Measurements from ENCODE around the gene OGFOD1. TPM values are rescaled to one million over a fixed set of nuclear protein-coding genes. Genes with fewer than 3 reads are reported as not detected.

The OGFOD1 gene
- total RNA-seq, 1 donor: 95.0 TPM

DNA sequence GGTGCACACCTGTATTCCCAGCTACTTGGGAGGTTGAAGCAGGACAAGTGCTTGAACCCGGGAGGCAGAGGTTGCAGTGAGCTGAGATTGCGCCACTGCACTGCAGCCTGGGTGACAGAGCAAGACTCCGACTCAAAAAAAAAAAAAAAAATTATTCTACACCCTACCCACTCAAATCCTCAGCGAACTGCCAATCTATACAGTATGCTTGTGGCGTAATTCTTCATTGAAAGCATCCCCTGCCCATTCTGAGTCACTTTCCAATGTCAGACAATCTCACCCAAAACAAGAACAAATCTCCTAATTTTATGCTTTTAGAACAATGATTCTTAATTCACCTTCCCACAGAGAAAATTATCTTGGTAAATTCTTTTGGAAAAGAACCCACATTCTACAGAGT lies 38.0 kb upstream of the OGFOD1 start:
- TF ChIP-seq, protein P1, sequence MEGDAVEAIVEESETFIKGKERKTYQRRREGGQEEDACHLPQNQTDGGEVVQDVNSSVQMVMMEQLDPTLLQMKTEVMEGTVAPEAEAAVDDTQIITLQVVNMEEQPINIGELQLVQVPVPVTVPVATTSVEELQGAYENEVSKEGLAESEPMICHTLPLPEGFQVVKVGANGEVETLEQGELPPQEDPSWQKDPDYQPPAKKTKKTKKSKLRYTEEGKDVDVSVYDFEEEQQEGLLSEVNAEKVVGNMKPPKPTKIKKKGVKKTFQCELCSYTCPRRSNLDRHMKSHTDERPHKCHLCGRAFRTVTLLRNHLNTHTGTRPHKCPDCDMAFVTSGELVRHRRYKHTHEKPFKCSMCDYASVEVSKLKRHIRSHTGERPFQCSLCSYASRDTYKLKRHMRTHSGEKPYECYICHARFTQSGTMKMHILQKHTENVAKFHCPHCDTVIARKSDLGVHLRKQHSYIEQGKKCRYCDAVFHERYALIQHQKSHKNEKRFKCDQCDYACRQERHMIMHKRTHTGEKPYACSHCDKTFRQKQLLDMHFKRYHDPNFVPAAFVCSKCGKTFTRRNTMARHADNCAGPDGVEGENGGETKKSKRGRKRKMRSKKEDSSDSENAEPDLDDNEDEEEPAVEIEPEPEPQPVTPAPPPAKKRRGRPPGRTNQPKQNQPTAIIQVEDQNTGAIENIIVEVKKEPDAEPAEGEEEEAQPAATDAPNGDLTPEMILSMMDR (IDR thresholded peaks at IDR 0.05; ENCODE audit: insufficient read depth, low read length): no peak
- DNase-seq (ENCODE audit: low read depth): no peak

DNA sequence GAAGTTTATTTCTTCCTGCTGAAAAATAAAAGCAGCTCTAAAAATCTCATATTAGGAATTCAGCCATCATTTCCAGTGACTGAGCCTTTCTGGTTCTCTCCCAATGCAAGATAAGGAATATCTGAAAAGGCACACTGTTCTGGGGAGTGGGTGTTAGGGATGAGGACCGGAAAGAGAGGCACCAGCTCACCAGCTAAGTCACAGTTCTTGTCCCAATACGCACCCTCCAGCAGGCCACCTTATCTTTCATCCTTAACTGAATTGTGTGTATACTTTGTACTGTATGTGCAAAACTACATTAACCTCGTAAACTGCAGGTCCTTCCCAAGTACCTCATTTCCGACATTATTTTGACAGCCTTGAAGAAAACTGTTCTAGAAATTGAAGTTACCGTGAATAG lies 37.0 kb upstream of the OGFOD1 start:
- no peak overlapping the region for H3K4me3 ChIP-seq (ENCODE audit: low read depth, low read length)
- TF ChIP-seq, protein P1 (IDR thresholded peaks at IDR 0.05; ENCODE audit: insufficient read depth, low read length): no peak
- no peak for DNase-seq (ENCODE audit: low read depth)

More for the DNA sequence above, 38.0 kb upstream of the OGFOD1 start:
- no peak overlapping the region for H3K4me3 ChIP-seq (ENCODE audit: low read depth, low read length)

DNA sequence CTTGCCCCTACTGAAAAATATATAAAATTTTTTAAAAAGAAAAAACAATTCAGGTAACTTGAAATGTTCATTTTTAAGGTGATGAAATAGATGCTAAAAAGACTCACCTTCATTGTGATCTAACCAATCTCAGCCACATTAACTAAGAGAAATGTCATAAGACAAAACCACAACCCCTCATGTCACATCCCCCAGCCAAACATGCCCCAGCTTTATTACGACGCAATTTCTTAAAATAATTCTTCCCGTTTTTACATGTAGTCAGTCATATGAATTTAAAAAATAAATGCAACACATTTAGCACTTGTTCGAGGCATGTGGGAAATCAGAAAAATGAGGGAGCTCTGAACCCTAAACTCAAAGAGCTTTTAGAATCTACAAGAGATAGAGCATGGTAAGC lies 35.5 kb upstream of the OGFOD1 start:
- no peak overlapping the region for H3K4me3 ChIP-seq (ENCODE audit: low read depth, low read length)
- TF ChIP-seq, protein P1 (IDR thresholded peaks at IDR 0.05; ENCODE audit: insufficient read depth, low read length): no peak
- no peak for DNase-seq (ENCODE audit: low read depth)

DNA sequence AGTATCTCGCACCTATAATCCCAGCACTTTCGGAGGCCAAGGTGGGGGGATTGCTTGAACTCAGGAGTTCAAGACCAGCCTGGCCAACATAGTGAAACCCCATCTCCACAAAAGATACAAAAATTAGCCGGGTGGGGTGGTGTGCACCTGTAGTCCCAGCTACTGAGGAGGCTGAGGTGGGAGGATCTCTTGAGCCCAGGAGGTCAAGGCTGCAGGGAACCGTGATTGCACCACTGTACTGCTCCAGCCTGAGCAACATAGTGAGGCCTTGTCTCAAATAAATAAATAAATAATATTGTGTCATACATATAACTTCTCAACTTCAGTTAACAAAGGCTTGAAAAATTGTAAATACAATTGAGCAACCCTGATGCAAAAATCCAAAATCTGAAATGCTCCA lies 34.2 kb upstream of the OGFOD1 start:
- no peak for DNase-seq (ENCODE audit: low read depth)
- H3K4me3 ChIP-seq (ENCODE audit: low read depth, low read length): no peak overlapping the region
- TF ChIP-seq, protein P1 (IDR thresholded peaks at IDR 0.05; ENCODE audit: insufficient read depth, low read length): no peak

DNA sequence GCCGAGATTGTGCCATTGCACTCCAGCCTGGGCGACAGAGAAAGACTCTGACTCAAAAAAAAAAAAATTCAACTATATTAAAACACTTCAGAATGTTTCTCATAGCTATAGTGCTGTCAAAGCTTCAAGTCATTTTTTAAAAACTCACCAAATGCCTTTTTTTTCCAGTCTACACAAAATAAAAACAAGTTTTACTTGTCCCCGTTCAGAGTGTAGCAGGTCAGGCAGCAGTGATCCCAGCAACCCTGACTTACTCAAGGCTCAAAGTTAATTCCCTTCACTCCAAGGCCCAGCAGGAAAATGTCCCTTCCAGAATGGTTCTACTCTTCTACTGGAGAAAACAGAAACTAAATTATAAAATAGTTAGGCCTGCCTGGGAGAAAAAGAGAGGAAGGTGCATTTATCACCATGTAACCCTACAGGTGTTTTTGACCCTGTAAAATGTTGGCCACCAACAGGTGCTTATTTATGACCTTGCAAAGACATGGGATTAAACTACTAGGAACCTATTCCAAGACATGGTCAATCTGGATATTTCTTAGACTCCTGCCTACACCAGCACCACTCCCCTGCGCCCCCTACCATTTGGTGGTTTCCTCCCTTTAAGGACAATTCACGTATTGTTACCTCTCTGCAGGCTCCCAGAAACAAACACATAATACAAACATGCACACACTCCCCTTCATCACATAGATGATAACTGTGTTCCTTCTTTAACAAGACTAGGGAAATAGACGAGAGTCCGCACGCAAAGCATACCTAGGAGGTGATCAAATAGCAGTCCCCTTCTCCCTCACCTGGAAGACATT lies 31.4 kb upstream of the OGFOD1 start:
- no peak for DNase-seq (ENCODE audit: low read depth)
- H3K4me3 ChIP-seq (ENCODE audit: low read depth, low read length): no peak overlapping the region
- TF ChIP-seq, protein P1 (IDR thresholded peaks at IDR 0.05; ENCODE audit: insufficient read depth, low read length): no peak

DNA sequence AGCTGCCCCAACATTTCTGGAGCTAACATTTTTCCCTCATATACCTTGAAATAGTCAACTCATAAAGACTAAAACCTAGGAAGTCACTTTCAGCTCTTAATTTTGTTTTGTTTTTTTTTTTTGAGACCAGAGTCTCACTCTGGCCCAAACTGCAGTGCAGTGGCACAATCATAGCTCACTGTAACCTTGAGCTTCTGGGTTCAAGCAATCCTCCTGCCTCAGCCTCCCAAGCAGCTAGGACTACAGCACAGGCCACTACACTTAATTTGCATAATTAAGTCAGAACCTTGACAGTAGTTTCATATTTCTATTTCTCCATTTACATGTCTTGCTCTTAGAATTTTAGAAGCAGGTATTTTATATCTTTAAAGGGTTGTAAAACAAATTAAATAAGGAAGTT lies 30.7 kb upstream of the OGFOD1 start:
- H3K4me3 ChIP-seq (ENCODE audit: low read depth, low read length): no peak overlapping the region
- TF ChIP-seq, protein P1 (IDR thresholded peaks at IDR 0.05; ENCODE audit: insufficient read depth, low read length): no peak
- no peak for DNase-seq (ENCODE audit: low read depth)

DNA sequence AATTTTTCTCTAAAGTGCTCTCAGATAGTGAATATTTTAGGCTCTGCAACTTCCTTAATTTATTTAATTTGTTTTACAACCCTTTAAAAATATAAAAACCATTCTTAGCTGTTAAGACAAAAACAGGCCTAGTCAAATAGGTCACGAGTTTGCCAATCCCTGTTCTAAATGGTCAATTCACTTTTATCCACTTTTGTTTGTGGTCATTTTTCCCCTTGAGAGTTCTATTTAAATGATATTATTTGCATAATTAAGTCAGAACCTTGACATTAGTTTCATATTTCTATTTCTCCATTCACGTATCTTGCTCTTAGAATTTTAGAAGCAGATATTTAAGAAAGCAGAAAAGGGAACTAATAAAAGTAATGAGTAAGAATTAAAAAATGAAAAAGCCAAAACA lies 30.0 kb upstream of the OGFOD1 start:
- TF ChIP-seq, protein P1 (IDR thresholded peaks at IDR 0.05; ENCODE audit: insufficient read depth, low read length): no peak
- DNase-seq (ENCODE audit: low read depth): no peak
- no peak overlapping the region for H3K4me3 ChIP-seq (ENCODE audit: low read depth, low read length)

Data from fibroblast of the aortic adventitia (primary cell).